Hepatocyte (in vitro differentiated cells): ENCODE results near the gene MFGE8. TPM values are rescaled to one million over a fixed set of nuclear protein-coding genes. Genes with fewer than 3 reads are reported as not detected.
"Not testable (repeated sequence)": the region's sequence is repeated elsewhere in the genome, so short reads cannot be mapped to it uniquely, and the experiment has no call there.

ENCODE experiments used
- DNase-seq: peaks from one replicate; pipeline ENCODE4 v3.0.0-alpha.2; 2016; ENCODE audit warnings: low spot score
- H2AFZ ChIP-seq: fragments of 200-600 bp; sonication (generic); 2 replicates; pipeline ENCODE4 v1.6.0; 2016; ENCODE audit warnings: antibody characterized with exemption, mild to moderate bottlenecking
- H3K27ac ChIP-seq: fragments of 200-600 bp; sonication (generic); 2 replicates; pipeline ENCODE4 v1.5.1; 2016; ENCODE audit warnings: mild to moderate bottlenecking
- H3K27me3 ChIP-seq: fragments of 200-600 bp; sonication (generic); 2 replicates; pipeline ENCODE4 v1.6.1; 2016
- H3K36me3 ChIP-seq: fragments of 200-600 bp; sonication (generic); replicated peaks from 2 replicates; pipeline ENCODE4 v1.5.1; 2016; ENCODE audit warnings: low read depth; ENCODE audit not compliant: insufficient read depth
- H3K4me1 ChIP-seq: fragments of 200-600 bp; sonication (generic); 2 replicates; pipeline ENCODE4 v1.5.1; 2016; ENCODE audit warnings: mild to moderate bottlenecking, moderate library complexity; ENCODE audit not compliant: insufficient read depth
- H3K4me2 ChIP-seq: fragments of 200-600 bp; sonication (generic); 2 replicates; pipeline ENCODE4 v1.6.0; 2016
- H3K4me3 ChIP-seq: fragments of 200-600 bp; sonication (generic); 2 replicates; pipeline ENCODE4 v1.5.1; 2016; ENCODE audit warnings: mild to moderate bottlenecking
- H3K79me2 ChIP-seq: fragments of 200-600 bp; sonication (generic); 2 replicates; pipeline ENCODE4 v1.6.0; 2017; ENCODE audit warnings: mild to moderate bottlenecking
- H3K9me2 ChIP-seq: fragments of 200-600 bp; sonication (generic); replicated peaks from 2 replicates; pipeline ENCODE4 v1.6.0; 2017; ENCODE audit warnings: mild to moderate bottlenecking; ENCODE audit not compliant: insufficient read depth
- H3K9me3 ChIP-seq: fragments of 200-600 bp; sonication (generic); 2 replicates; pipeline ENCODE4 v1.5.1; 2016; ENCODE audit warnings: low read depth, mild to moderate bottlenecking
- H4K20me1 ChIP-seq: fragments of 200-600 bp; sonication (generic); 2 replicates; pipeline ENCODE4 v1.6.0; 2016; ENCODE audit warnings: mild to moderate bottlenecking; ENCODE audit not compliant: insufficient read depth, poor library complexity, severe bottlenecking
- EZH2 ChIP-seq: fragments of 200-600 bp; sonication (generic); IDR thresholded peaks from 2 replicates; pipeline ENCODE4 v1.6.1; 2016; ENCODE audit warnings: antibody characterized with exemption, mild to moderate bottlenecking, borderline replicate concordance
- EZH2phosphoT487 ChIP-seq: fragments of 200-600 bp; sonication (generic); IDR thresholded peaks from one replicate; pipeline ENCODE4 v1.6.1; 2018; ENCODE audit warnings: antibody characterized with exemption, mild to moderate bottlenecking, low read depth, moderate library complexity; ENCODE audit not compliant: unreplicated experiment, severe bottlenecking
- WGBS: methylation state at CpG from one replicate; pipeline ENCODE4 v1.1.6; 2016; ENCODE audit warnings: low lambda C conversion rate; ENCODE audit errors: missing lambda C conversion rate; 5-methylcytosine and 5-hydroxymethylcytosine counted together
- polyA plus RNA-seq: library from polyadenylated mRNA; unstranded; fragments of >200 nt; fragmentation: Nextera tagmentation; extraction: Ambion mirVana; gene quantifications from 2 replicates; pipeline ENCODE4 v1.2.1, GENCODE V29; 2016
- total RNA-seq: library from RNA; depleted of rRNA; stranded (reverse); fragments of >200 nt; gene quantifications from 2 replicates; pipeline ENCODE4 v1.2.3, GENCODE V29; 2014
- TF ChIP-seq, protein P1 (sequence below): fragments of 200-600 bp; sonication (generic); IDR thresholded peaks from 2 replicates; pipeline ENCODE4 v1.5.1; 2016; ENCODE audit warnings: antibody characterized with exemption, mild to moderate bottlenecking; ENCODE audit not compliant: poor library complexity

MFGE8 gene
- total and polyA plus RNA-seq, 2 experiments from 2014 or later, result 471 to 569 TPM

DNA sequence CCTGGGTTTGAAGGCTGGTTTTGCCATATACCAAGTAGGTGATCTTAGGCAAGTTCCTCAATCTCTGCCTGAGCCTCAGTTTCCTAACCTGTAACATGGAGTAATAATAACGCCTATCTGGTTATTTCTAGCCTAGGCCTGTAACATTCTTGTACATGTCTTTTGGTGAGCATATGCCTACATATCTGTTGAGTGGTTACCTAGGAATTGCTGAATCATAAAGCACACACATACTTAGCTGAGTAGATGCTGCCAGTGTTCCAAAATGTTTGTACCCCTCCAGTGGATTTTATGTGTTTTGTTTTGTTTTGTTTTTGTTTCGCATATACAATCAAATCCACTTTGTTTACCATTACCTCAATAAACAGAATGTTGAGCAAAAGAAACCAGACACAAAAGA lies 17.4 kb upstream of the MFGE8 start:
- Histone ChIP-seq H2AFZ (no peak overlapping the region), H3K9me2 (no peaks in the 10 kb centered on the region), H3K9me3 (no peaks in the 10 kb centered on the region), H3K4me1 (no peaks in the 10 kb centered on the region), H3K36me3 (no peaks in the 10 kb centered on the region), H3K4me2 (no peak overlapping the region), H3K27ac (no peak overlapping the region), H3K4me3 (no peak overlapping the region), H3K79me2 (no peaks in the 10 kb centered on the region), H4K20me1 (no peaks in the 10 kb centered on the region), H3K27me3 (no peaks in the 10 kb centered on the region)
- TF ChIP-seq EZH2phosphoT487, result no peak
- TF ChIP-seq, protein P1, sequence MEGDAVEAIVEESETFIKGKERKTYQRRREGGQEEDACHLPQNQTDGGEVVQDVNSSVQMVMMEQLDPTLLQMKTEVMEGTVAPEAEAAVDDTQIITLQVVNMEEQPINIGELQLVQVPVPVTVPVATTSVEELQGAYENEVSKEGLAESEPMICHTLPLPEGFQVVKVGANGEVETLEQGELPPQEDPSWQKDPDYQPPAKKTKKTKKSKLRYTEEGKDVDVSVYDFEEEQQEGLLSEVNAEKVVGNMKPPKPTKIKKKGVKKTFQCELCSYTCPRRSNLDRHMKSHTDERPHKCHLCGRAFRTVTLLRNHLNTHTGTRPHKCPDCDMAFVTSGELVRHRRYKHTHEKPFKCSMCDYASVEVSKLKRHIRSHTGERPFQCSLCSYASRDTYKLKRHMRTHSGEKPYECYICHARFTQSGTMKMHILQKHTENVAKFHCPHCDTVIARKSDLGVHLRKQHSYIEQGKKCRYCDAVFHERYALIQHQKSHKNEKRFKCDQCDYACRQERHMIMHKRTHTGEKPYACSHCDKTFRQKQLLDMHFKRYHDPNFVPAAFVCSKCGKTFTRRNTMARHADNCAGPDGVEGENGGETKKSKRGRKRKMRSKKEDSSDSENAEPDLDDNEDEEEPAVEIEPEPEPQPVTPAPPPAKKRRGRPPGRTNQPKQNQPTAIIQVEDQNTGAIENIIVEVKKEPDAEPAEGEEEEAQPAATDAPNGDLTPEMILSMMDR, result no peak
- TF ChIP-seq EZH2, result no peak
- DNase-seq, result no peak
- 88% methylated on average over 2 of the region's 2 CpGs for WGBS

DNA sequence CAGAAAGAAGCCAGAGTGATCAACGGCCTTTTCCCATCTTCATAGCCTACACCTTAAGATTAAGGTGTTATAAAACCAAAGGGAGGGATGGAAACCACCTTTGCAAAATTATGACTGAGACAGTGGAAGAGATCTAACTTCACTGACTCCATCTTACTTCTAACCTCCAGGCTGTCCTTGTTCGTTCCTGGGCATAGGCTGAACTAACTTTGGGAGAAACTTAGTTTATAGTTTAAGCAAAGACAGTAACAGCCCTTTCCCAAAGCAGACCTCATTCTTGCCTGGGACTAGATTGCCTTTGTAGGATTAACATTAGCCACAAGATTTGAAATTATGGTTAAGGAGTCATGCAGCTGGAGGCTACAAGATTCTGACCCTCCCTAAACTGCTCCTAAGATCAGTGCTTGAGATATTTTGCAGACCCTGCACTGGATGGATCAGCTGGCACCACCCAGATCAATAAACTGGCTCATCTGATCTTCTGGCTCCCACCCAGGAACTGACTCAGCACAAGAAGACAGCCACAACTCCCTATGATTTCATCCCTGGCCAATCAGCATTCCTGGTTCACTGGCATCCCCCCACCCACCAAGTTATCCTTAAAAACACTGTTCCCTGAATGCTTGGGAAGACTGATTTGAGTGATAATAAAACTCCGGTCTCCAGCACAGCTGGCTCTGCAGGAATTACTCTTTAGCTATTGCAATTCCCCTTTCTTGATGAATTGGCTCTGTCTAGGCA lies 16.3 kb upstream of the MFGE8 start:
- H3K79me2 ChIP-seq, H3K4me1 ChIP-seq, H3K9me3 ChIP-seq, H3K4me2 ChIP-seq, H2AFZ ChIP-seq, H3K27ac ChIP-seq, H4K20me1 ChIP-seq, H3K36me3 ChIP-seq, DNase-seq, H3K9me2 ChIP-seq, H3K27me3 ChIP-seq, H3K4me3 ChIP-seq: not testable (repeated sequence)
- WGBS, result 70% methylated on average over 3 of the region's 3 CpGs

DNA sequence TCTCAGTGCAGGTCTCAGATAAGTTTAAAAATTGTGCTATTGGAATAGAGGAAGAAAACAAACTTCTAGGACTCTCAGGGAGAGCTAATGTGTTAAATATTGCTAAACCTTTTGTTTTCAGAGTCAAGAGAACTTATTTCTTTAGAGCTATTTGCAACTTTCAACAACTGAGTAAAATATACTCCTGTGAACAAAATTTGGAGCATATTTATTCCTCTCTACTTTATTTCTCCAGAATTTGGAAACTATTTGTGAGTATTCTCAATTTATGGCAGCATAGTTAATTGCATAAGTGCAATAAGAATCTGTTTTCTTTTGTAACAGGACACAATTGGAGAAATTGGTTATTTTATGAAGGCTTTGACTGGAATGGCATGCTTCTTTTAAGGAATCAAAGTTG lies 15.0 kb upstream of the MFGE8 start:
- not testable (repeated sequence) for H4K20me1 ChIP-seq, H3K27ac ChIP-seq, H3K9me2 ChIP-seq, H3K27me3 ChIP-seq, H3K36me3 ChIP-seq, H2AFZ ChIP-seq, H3K4me3 ChIP-seq, H3K4me2 ChIP-seq, H3K79me2 ChIP-seq, DNase-seq, H3K4me1 ChIP-seq, H3K9me3 ChIP-seq

DNA sequence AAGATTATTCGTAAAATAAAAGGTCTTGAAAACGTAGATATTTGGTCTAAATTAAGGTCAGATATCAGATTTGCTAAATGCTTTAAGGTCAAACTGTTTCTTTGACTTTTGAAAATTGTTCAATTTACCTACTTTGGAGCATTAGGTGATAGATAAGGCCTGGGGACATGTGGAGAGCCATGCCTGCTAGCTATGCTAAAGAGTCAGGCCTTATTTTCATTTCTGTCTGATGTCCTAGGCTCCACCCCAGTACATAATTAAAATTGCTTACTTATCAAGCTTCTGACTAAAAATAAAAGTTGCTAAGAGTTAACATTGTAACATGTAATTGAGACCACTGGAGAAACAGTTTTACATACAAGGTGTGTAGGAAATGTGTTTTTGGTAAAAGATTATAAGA lies 12.5 kb upstream of the MFGE8 start:
- not testable (repeated sequence) for H3K9me2 ChIP-seq, H3K36me3 ChIP-seq, H3K27me3 ChIP-seq, H3K4me2 ChIP-seq, DNase-seq, H4K20me1 ChIP-seq, H3K27ac ChIP-seq, H3K4me1 ChIP-seq, H3K9me3 ChIP-seq, H3K4me3 ChIP-seq, H2AFZ ChIP-seq, H3K79me2 ChIP-seq
- 94% methylated on average over 2 of the region's 2 CpGs for WGBS

DNA sequence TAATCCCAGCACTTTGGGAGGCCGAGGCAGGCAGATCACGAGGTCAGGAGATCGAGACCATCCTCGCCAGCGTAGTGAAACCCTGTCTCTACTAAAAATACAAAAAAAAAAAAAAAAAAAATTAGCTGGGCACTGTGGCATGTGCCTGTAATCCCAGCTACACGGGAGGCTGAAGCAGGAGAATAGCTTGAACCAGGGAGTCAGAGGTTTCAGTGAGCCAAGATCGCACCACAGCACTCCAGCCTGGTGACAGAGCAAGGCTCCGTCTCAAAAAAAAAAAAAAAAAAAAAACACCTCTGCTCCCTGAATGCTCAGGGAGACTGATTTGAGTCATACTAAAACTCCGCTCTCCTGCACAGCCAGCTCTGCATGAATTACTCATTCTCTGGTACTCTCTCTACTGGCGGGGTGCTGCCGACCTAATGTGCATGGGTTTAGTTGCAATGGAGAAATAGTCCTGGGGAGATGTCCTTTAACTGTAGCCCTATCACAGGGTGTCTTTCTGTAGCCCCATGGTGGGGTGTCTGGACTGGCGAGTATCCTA lies 7.8 kb upstream of the MFGE8 start:
- not testable (repeated sequence) for H4K20me1 ChIP-seq, H3K27me3 ChIP-seq, DNase-seq, H3K4me3 ChIP-seq, H3K36me3 ChIP-seq, H3K4me2 ChIP-seq, H3K9me2 ChIP-seq, H3K9me3 ChIP-seq, H3K27ac ChIP-seq, H3K79me2 ChIP-seq, H3K4me1 ChIP-seq, H2AFZ ChIP-seq
- WGBS, result 91% methylated on average over 12 of the region's 12 CpGs
